GM10847 (cell line): ENCODE measurements around the gene SPTB.

Source experiments
- POLR2A ChIP-seq: IDR thresholded peaks from 2 replicates; pipeline ENCODE4 v1.6.1; 2011; ENCODE audit not compliant: insufficient read length; ENCODE audit errors: extremely low read depth

SPTB gene

DNA sequence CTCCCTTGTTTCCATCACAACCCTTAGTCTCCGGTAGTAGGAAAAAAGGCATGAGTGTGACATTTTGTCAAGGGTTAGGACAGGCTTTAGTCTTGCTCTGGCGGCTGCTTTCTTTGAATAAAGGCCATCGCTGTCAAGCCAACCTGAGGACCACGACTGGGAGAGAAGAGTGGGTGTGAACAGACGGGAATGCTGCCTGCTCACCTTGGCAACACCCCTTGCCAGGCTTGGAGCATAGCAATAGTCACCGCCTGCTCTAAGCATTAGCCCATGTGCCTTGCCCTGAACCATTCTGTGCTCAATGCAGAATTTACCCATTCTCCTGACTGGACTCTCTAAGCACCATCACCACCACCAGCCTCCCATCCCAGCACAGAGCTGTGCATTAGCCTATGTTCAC lies 36.2 kb downstream of the SPTB start:
- no peak for TF ChIP-seq POLR2A

DNA sequence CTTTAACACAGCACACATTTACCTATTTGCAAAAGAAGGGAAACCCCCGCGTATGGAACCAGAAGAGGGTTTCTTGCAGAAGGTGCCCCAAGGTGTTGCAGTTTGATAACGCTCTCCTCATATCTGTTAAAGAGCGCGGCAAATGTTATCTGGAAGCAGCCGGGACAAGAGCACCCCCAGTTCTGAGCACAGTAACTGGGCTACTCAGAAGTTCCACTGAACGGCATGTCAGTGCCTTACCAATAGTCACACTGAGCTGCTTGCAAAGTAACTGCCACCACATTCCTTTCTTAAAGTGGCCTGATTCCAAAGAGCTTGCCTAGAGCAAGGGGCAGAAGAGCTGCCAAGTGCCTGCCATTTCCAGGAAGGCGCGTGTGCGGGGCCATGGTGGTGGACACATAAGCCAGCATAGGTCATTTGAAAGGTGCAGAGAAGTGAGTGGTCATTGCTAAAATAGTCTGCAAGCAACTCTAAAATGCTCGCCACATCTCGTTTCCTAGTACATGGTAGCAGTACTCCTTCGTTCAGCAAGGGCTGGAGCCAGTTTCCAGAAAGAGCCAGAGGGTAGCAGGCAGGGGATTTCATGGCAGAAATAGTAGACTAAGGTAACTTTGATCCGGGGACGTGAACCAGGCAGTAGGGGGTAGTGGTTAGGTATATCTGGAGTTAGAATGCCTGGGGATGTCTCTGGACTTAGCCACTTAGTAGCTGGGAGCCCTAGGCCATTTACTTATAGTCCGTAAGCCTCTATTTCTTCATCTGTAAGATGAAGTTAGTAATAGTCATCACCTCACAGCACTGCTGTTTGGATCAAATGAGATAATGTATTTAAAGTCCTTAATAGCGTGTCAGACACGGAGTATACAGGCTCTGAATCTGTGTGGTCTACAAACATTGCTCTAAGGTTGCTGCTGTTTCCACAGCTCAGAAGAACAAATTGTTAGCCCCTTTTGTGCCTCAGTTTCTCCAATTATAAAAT lies 37.6 kb downstream of the SPTB start:
- no peak for TF ChIP-seq POLR2A

DNA sequence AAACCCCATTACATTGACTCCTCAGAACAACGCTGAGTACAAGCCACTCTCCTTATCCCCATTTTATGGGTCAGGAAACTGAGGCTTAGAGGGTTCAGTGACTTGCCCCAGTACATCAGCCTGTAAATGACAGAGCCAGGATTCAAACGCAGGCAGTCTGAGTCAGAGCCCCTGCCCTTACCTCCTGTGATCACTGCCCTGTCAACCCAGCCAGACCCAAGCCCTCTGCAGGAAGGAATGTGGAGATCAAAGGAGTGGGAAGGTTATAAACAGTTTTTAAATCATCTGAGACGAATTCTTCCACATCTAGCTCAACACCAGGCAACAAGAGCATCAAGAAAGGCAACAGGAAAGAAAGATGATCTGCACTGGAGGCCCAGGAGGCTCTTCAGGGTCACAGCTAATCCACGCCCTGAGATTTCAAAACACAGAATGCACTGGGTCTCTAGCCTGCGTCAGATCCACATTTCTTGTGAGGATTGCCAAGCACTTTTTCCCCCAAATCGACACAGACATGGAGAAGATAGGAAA lies 38.5 kb downstream of the SPTB start:
- TF ChIP-seq POLR2A = no peak

DNA sequence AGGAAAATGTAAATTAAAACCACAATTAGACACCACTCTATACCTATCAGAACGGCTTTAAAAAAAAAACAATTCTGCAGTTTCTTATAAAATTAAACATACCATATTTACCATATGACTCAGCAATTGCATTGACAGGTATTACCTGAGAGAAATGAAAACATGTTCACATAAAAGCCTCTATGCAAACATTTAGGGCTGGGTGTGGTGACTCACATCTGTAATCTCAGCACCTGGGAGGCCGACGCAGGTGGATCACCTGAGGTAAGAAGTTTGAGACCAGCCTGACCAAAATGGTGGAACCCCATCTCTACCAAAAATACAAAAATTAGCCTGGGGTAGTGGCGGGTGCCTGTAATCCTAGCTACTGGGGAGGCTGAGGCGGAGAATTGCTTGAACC lies 41.1 kb downstream of the SPTB start:
- no peak for TF ChIP-seq POLR2A

DNA sequence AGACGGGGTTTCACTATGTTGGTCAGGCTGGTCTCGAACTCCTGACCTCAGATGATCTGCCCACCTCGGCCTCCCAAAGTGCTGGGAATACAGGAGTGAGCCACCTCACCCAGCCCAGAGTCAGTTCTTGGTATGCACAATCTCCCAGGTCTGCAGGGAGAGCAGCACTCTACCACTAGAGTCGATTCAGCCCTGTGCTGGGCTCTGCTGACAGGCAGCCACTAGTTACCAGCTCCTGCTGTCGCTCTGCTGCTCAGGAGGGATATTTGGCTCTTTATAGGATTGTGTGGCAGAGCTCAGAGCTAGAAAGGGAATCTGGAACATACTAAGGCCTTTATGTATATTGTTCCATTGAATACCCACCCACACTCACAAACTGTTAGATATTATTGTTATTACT lies 44.3 kb downstream of the SPTB start:
- TF ChIP-seq POLR2A = no peak

DNA sequence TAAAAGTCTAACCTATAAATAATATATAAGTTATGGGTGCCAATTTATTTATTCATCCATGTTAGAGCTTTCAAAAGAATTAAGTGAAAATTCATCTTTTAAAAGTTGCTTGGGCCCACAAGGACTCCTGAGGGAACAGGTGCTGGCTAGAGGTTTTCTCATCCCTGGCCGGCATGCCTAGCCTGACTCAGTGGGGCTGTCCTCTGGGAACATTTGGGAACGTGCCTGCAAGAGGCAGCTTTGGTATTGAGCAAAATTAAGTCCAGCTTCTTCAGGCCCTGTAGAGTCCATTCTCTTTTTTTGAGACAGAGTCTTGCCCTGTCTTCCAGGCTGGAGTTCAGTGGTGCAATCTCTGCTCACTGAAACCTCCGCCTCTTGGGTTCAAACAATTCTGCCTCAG lies 44.7 kb downstream of the SPTB start:
- no peak for TF ChIP-seq POLR2A

DNA sequence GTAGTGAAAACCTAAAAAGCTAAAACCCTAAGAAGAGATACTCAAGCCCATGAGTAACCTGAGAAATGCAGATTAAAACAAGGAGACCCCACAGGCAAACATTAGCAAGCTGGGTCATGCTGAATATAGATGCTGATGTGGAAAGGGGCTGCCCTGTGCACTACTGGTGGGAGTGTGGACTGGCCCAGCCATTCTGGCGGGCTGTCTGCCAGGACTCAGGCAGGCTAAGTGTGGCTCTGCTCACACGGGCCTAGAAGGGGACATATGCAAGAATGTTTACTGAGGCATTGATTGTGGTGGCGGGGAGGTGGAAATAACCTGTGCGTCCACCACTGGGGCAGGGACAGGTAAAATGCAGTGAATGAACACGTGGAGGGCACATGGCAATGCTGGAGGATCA lies 48.3 kb downstream of the SPTB start:
- TF ChIP-seq POLR2A = no peak

DNA sequence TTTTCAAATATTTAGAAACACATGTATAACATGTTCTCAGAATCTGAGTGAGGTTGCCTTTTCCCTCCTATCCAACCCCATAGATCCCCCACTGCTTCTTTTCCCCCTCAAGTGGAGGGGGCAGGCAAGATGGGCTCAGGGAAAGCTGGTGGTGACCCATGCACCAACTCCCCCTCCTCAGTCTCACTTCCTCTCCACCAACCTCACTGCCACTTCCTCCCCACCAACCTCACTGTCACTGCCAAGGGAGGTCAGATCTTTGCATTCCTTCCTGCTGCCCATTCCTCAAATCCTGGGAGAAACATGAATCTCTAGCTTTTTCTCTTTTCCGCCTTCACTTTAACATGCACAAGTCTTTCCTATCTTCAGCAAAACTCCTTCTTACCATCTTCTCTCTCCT lies 48.7 kb downstream of the SPTB start:
- TF ChIP-seq POLR2A = no peak

DNA sequence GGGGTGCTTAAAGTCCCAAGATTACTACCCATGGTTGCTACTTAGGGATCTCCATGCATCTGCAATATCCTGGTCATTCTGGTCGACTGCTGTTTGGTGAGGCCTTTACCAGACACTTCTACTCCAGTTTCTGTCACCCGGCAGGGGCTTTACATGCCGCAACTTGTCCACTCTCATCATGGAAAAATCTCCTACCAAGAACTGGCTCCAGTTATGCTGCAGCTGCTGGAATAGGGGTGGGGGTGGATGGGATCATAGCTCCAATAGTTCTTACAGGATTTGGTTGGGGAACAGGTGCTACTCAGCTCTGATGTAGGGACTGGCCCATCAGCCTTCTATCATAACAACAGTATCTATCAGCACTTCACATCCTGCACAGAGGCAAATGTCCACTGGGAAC lies 51.6 kb downstream of the SPTB start:
- no peak for TF ChIP-seq POLR2A

DNA sequence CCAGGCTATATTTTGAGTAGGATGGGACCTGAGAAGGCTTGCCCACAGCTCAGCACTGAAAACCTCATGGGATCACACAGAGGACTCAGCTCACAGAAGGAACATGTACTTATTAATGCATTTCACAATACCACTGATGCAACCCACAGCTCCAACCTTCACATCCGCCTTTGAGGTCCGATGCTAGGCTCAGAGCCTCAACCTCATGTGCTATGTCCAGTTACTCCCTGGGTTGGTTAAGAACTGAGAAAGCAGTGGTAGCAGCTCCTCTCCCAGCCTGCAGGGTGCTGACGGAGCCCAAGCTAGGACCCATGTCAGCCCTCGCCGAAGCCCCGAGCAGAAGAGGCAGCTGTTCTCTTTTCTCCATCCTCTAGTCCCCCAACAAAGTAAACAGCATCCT lies 52.9 kb downstream of the SPTB start:
- no peak for TF ChIP-seq POLR2A

DNA sequence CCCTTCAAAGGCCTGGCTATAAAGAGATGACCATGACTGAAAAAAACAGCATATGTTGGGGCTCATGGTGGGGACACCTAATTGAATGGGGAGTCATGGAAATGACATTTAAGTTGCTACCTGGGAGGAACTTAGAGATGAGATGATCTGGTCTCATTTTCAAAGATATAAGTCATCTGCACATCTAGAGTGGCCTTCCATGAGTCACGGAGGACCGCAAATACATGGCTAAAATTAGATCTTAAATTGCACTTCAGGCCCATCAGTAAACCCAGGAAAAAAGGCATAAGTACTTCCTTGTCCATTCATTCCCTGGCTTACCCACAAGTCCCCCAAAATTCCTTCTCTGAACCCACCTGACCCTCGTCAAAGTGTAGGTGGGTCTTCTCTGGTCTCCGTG lies 53.4 kb downstream of the SPTB start:
- no peak for TF ChIP-seq POLR2A

DNA sequence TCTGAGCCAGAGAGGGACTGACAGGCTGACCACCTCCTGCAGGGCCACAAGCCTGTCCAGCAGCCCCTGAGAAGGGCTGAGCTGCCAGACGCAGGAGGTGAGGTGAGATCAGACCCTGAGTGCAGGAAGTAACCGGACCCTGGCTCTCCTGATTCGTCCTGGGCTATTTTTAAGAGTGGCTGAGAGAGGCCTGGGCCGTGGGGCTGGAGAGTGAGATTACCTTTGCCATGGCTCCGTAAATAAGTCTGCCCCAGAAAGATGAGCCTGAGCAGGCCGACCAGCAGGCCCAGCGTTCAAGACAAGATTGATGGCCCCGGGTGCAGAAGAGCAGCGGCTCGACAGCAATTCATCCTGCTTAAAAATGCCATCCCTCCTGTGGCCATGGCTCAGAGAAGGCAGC lies 54.2 kb downstream of the SPTB start:
- TF ChIP-seq POLR2A = no peak

DNA sequence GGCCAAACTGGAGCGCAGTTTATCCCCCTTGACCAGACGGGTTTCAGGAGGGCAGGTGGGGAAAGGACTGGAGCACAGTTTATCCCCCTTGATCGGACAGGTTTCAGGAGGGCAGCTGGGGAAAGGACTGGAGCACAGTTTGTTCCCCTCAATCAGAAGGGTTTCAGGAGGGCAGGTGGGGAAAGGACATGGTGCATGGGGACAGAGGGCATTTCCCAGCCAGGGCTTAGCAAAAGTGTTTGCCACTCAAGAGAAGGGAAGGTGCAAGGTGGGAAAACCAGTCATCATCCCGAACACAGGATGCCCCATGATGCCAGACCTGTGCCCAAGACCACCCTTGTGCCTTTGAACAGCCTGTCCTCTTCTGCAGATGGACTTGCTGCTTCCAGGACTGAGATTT lies 54.7 kb downstream of the SPTB start:
- TF ChIP-seq POLR2A = no peak

DNA sequence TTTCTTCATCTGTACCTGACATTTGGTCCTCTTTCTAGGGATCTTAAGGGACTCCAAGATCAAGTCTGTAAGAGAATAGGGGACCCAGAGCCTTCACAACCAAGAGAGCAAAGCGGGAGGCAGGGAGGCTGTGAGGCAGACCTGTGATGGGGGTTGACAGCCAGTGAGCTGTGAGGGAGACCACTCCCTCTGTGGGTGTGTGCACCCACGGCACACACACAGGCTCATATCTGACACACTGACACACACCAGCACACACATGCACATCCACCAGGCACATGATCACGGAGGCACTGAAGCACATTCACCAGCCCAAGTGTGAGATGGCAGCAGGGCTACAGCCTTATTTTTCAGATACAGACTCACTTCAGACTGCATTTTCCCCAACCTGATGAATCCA lies 55.2 kb downstream of the SPTB start:
- no peak for TF ChIP-seq POLR2A

DNA sequence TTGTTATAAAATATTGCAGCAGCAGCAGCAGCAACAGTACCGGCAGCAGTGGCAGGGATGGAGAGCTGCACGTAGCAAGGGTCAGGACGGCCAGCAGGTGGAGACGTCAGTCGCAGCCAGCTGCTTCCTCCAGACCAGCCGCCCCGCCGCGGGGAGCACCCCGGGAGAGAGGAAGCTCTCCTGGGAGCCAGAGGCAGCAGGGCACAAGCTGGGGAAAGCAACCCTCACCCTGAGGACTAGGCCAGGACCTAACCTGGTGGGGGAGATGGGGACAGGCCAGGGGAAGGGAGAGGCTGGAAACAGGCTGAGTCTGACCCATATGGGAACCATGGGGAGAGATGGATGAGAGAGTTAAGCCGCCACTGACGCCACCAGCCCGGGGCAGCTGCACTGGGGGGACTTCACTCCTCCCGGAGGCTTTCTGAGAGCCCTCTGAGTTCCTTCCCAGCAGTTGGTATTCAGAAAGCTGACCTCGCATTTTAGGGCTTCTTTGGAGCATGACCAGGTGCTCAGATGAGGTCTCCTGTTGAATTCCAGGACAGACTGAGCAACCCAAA lies 56.3 kb downstream of the SPTB start:
- no peak for TF ChIP-seq POLR2A

DNA sequence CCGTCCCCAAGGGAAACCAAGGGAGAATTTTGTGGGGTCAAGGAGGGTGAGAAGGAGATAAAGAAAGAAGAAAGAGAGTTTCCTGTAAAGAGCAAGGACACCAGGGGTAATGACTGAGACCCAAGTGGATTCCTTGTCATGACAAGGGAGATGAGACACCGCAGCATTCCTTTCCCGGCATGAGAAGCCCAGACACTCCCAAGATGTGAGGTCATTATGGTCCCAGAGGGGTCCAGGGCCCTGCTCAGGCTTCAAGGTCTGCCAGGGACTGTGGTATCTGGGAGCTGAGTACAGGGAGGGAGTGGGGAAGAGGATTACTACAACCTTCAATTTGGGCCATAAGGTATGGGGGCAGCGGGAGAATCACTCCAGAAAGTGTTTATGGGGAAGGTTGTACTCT lies 58.1 kb downstream of the SPTB start:
- no peak for TF ChIP-seq POLR2A

DNA sequence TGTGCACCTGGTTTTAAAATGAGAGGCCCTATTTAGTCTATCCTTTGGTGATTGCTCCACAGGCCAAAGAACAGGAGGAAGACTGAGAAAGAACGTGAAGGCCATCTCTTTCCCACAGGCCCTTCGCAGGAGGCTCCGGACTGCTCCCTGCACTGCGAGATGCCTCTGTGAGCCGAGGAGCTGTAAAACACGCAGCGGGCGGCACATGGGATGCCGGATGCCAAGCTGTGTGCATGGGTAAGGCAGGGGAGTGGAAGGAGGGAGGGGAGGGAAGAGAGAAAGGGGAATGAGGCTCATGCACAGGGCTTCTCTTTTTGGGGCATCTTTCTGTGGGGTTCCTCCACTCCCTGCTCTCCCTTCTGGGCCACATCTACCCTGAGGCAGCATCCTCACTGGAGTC lies 61.6 kb downstream of the SPTB start:
- no peak for TF ChIP-seq POLR2A

DNA sequence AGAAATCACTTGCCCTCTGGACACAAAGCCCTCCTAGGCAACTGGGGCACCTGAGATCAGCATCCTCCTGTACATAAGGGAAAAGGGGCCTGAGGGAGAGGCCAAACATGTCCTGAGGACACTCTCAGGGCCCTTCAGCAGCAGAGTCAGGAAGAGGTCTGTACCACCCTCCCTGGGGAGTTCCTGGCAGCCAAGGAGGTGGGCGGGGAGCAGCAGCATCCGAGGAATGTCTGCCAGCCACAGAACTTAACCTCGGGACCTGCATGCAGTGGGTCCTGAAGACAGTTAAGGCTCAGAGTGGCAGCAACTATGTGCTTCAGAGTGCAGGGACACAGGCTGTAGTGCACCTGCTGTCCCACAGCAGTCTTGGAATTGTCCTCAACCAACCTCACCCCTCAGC lies 62.1 kb downstream of the SPTB start:
- TF ChIP-seq POLR2A = no peak
